ENCODE measurements around the gene ZYX.

DNA sequence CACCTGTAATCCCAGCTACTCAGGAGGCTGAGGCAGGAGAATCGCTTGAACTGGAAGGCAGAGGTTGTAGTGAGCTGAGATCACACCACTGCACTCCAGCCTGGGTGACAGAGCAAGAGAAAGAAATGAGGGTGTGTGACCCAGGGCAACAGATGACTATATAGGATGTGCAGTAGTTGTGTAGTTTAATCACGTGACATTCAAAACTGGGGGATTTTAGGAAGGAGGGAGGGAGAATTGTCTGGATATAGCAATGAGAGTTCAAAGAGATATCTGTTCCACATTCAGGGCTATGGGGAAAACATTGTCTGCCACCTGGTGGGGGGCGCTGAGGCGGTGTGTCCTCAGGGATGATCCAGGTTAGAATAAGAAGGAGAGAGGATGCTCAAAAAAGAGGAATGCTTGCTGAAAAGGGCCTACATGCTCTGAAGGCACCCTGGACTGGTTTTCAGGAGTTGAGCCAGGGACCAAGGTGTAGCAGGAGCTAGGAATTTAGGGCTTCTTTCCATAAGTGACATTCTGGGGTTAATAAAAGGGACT, 7.8 kb upstream of the ZYX start:
- TF ChIP-seq, protein P1, sequence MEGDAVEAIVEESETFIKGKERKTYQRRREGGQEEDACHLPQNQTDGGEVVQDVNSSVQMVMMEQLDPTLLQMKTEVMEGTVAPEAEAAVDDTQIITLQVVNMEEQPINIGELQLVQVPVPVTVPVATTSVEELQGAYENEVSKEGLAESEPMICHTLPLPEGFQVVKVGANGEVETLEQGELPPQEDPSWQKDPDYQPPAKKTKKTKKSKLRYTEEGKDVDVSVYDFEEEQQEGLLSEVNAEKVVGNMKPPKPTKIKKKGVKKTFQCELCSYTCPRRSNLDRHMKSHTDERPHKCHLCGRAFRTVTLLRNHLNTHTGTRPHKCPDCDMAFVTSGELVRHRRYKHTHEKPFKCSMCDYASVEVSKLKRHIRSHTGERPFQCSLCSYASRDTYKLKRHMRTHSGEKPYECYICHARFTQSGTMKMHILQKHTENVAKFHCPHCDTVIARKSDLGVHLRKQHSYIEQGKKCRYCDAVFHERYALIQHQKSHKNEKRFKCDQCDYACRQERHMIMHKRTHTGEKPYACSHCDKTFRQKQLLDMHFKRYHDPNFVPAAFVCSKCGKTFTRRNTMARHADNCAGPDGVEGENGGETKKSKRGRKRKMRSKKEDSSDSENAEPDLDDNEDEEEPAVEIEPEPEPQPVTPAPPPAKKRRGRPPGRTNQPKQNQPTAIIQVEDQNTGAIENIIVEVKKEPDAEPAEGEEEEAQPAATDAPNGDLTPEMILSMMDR (IDR thresholded peaks at IDR 0.05), result no peak
- TF ChIP-seq POLR2A (IDR thresholded peaks at IDR 0.05), result no peak
- TF ChIP-seq EP300 (IDR thresholded peaks at IDR 0.05), result no peak
- TF ChIP-seq POLR2AphosphoS5 (IDR thresholded peaks at IDR 0.05), result no peak
